K562 (cell line): ENCODE results near the gene HMX1. TPM values are rescaled to one million over a fixed set of nuclear protein-coding genes. Genes with fewer than 3 reads are reported as not detected.

Experiments used
- ATAC-seq: fragments of 200-7000 bp; cut with Tn5 transposase; 3 replicates; pipeline ENCODE4 v1.9.1; 2020; ENCODE audit warnings: moderate library complexity
- BruUV-seq: library from RNA; stranded (reverse); fragments of 400-500 nt; replicated peaks from 2 replicates; lab custom pipeline; 2021; lab: Mats Ljungman, UMichigan
- CTCF ChIA-PET: fragments of 300-600 bp; formaldehyde crosslinking; extraction: SDS; loops from one replicate; lab custom pipeline; 2021; ENCODE audit warnings: low intra/inter-chr PET ratio; lab: Yijun Ruan, JAX
- POLR2A ChIA-PET: fragments of 300-600, 350-650 bp; sonication (Branson Sonifier 250); formaldehyde crosslinking; extraction: SDS; loops from one replicate; lab custom pipeline; 2021; ENCODE audit warnings: antibody characterized with exemption, inconsistent platforms; lab: Yijun Ruan, JAX
- DNase-seq, 4 experiments: peaks; one replicate each; pipeline versions ENCODE4 v3.0.0 to v3.0.0-alpha.2; 2011 to 2018; ENCODE audit warnings: low spot score in 3 of 4, mixed read lengths in 3 of 4; ENCODE audit errors: extremely low read depth in 1 of 4
- FAIRE-seq: peaks from 2 replicates; lab custom pipeline; 2011; peaks lifted over from hg19 to GRCh38; lab: Jason Lieb, UNC
- H2AFZ ChIP-seq: 2 replicates; pipeline ENCODE4 v1.6.0; 2011; ENCODE audit warnings: low read depth, low read length, control low read depth, inconsistent platforms
- H3K27ac ChIP-seq: fragments of 200-600 bp; 3 replicates; pipeline ENCODE4 v1.8.0; 2011; ENCODE audit warnings: low read depth, mild to moderate bottlenecking, control low read depth, inconsistent platforms, low read length, moderate library complexity, mixed read lengths; ENCODE audit errors: extremely low read depth
- H3K27me3 ChIP-seq, 2 experiments: fragments of 300-600 bp in 1 of 2; 2 replicates in 1 of 2; 3 replicates in 1 of 2; pipeline versions ENCODE4 v1.6.0 to v1.8.0; 2011; ENCODE audit warnings: inconsistent platforms in 2 of 2, low read length in 2 of 2, mild to moderate bottlenecking in 1 of 2, mixed read lengths in 1 of 2, moderate library complexity in 1 of 2; ENCODE audit not compliant: control insufficient read depth in 2 of 2, insufficient read depth in 2 of 2
- H3K36me3 ChIP-seq: fragments of 300-600 bp; 3 replicates; pipeline ENCODE4 v1.8.0; 2011; ENCODE audit warnings: mild to moderate bottlenecking, low read length, inconsistent platforms; ENCODE audit not compliant: control insufficient read depth, insufficient read depth
- H3K4me1 ChIP-seq, 2 experiments: fragments of 200-600 bp in 1 of 2; replicated peaks in 1 of 2; 2 replicates in 1 of 2; 3 replicates in 1 of 2; pipeline versions ENCODE4 v1.5.1 to v1.8.0; 2011; ENCODE audit warnings: inconsistent platforms in 2 of 2, low read length in 2 of 2, mild to moderate bottlenecking in 1 of 2, mixed read lengths in 1 of 2, moderate library complexity in 1 of 2; ENCODE audit not compliant: control insufficient read depth in 2 of 2, insufficient read depth in 2 of 2
- H3K4me2 ChIP-seq: 2 replicates; pipeline ENCODE4 v1.6.1; 2011; ENCODE audit warnings: low read length, control low read depth, inconsistent platforms, mixed read lengths; ENCODE audit not compliant: insufficient read depth
- H3K4me3 ChIP-seq: fragments of 200-600 bp; sonication (generic), shearing (Covaris generic); 2 replicates; pipeline ENCODE4 v1.5.1; 2016; ENCODE audit warnings: control low read depth, inconsistent platforms
- H3K79me2 ChIP-seq: fragments of 200-600 bp; 3 replicates; pipeline ENCODE4 v1.8.0; 2011; ENCODE audit warnings: low read length, inconsistent platforms; ENCODE audit not compliant: control insufficient read depth, insufficient read depth
- H3K9ac ChIP-seq, 2 experiments: 2 replicates each; pipeline versions ENCODE4 v1.6.0 to v1.6.1; 2011; ENCODE audit warnings: low read depth in 2 of 2, low read length in 2 of 2, control low read depth in 1 of 2, inconsistent platforms in 1 of 2, mild to moderate bottlenecking in 1 of 2, mixed read lengths in 1 of 2; ENCODE audit not compliant: insufficient read depth in 1 of 2
- H3K9me1 ChIP-seq: one replicate; pipeline ENCODE4 v1.6.0; 2011; ENCODE audit warnings: inconsistent platforms, mild to moderate bottlenecking, low read length, moderate library complexity; ENCODE audit not compliant: control insufficient read depth, insufficient read depth
- H3K9me3 ChIP-seq: replicated peaks from 2 replicates; pipeline ENCODE4 v1.5.1; 2011; ENCODE audit warnings: low read depth, low read length, inconsistent platforms; ENCODE audit not compliant: control insufficient read depth, insufficient read depth
- H4K20me1 ChIP-seq: replicated peaks from 2 replicates; pipeline ENCODE4 v1.6.1; 2011; ENCODE audit warnings: low read length, inconsistent platforms, mixed read lengths; ENCODE audit not compliant: control insufficient read depth, insufficient read depth
- CHD4 ChIP-seq: fragments of 200-600 bp; sonication (generic); IDR thresholded peaks from 3 replicates; pipeline ENCODE4 v1.6.1; 2012; ENCODE audit warnings: low read depth, mild to moderate bottlenecking, mixed read lengths, low read length, inconsistent platforms; ENCODE audit not compliant: insufficient read depth, insufficient replicate concordance, poor library complexity, severe bottlenecking
- MIER1 ChIP-seq: fragments of 450-650 bp; IDR thresholded peaks from 2 replicates; pipeline ENCODE4 v1.6.1; 2016; ENCODE audit warnings: antibody characterized with exemption, mild to moderate bottlenecking, low read depth
- NR2C2 ChIP-seq, 2 experiments: fragments of 200-800 bp in 1 of 2; sonication (Bioruptor generic) in 1 of 2; sonication (generic) in 1 of 2; formaldehyde crosslinking in 1 of 2; IDR thresholded peaks; 2 replicates each; pipeline versions ENCODE4 v1.6.1 to v1.8.0; 2016 to 2022; ENCODE audit warnings: mild to moderate bottlenecking in 1 of 2, missing compliant biosample characterization in 1 of 2, missing genetic modification characterization in 1 of 2, missing genetic modification reagents in 1 of 2
- RFX5 ChIP-seq: IDR thresholded peaks from 2 replicates; pipeline ENCODE4 v1.6.1; 2011; ENCODE audit warnings: low read depth, mild to moderate bottlenecking, improper control_type of control experiment, low read length
- SOX6 ChIP-seq: fragments of 450-650 bp; IDR thresholded peaks from 2 replicates; pipeline ENCODE4 v1.6.1; 2014; ENCODE audit warnings: mild to moderate bottlenecking
- SPI1 ChIP-seq: IDR thresholded peaks from 2 replicates; pipeline ENCODE4 v1.6.1; 2011; ENCODE audit warnings: low read depth, low read length, control low read depth, borderline replicate concordance
- TBP ChIP-seq: optimal IDR thresholded peaks from 2 replicates; pipeline ENCODE3; 2011; ENCODE audit warnings: low read depth, low read length, improper control_type of control experiment
- ZNF644 ChIP-seq: fragments of 200-800 bp; sonication (Bioruptor generic); IDR thresholded peaks from 2 replicates; pipeline ENCODE4 v1.6.1; 2016; ENCODE audit warnings: low read depth, missing genetic modification characterization, missing compliant biosample characterization
- WGBS: fragments of 100-300 bp; shearing (Covaris generic); methylation state at CpG from one replicate; pipeline ENCODE4 v1.1.6; 2016; ENCODE audit warnings: low coverage, mixed read lengths; ENCODE audit not compliant: insufficient coverage; ENCODE audit errors: missing lambda C conversion rate; 5-methylcytosine and 5-hydroxymethylcytosine counted together
- in situ Hi-C: fragments of 300-500 bp; cut with MboI; formaldehyde crosslinking; loops from 4 replicates; pipeline ENCODE4 v1.15.0; 2018; ENCODE audit warnings: inconsistent platforms, mixed read lengths
- intact Hi-C: fragments of 100-400 bp; cut with micrococcal nuclease; formaldehyde crosslinking; loops from 2 replicates; pipeline ENCODE4 v1.14.2; 2022
- polyA plus RNA-seq, 8 experiments: library from polyadenylated mRNA; depleted of rRNA in 4 of 8; stranded (reverse) in 5 of 8; unstranded in 3 of 8; fragments of >200 nt; fragmentation: Nextera tagmentation in 2 of 8; fragmentation: Illumina TruSeq in 1 of 8; extraction: Ambion mirVana in 2 of 8; extraction: Trizol in 1 of 8; gene quantifications; 2 replicates each; pipeline versions ENCODE4 v1.2.1 to v1.2.3, GENCODE V29; 2011 to 2014; ENCODE audit warnings: inconsistent platforms in 1 of 8, missing spikeins in 1 of 8
- total RNA-seq, 7 experiments: library from RNA; depleted of rRNA in 6 of 7; stranded (reverse); fragments of >200 nt in 6 of 7; fragmentation: Illumina TruSeq in 2 of 7; extraction: Trizol in 2 of 7; gene quantifications; 2 replicates each; pipeline versions ENCODE4 v1.2.1 to v1.2.3, GENCODE V29; 2011 to 2021; ENCODE audit warnings: low replicate concordance in 1 of 7
- TF ChIP-seq, protein P1 (sequence below): fragments of 450-650 bp; formaldehyde crosslinking; IDR thresholded peaks from 2 replicates; pipeline ENCODE4 v1.4.0; 2020; ENCODE audit warnings: mild to moderate bottlenecking, moderate library complexity
- TF ChIP-seq, protein P2 (sequence below): IDR thresholded peaks from 2 replicates; pipeline ENCODE4 v1.6.1; 2011; ENCODE audit warnings: borderline replicate concordance, low read depth, mild to moderate bottlenecking, moderate library complexity, low read length; ENCODE audit not compliant: insufficient read depth, poor library complexity, severe bottlenecking

Gene HMX1
- total and polyA plus RNA-seq, 9 of the 15 experiments (the other 6 are each of a cell fraction or from before 2014, with no cell fraction given), result not detected

- no peaks in the 10 kb centered on the region; the same call in 1 of the 2 replicates for H4K20me1 ChIP-seq
- peaks cover 20 to 72% of the 10 kb centered on the region in 2 experiments; a peak in 4 of 5 replicates for H3K27me3 ChIP-seq
- intact Hi-C loops (no loop called here), in situ Hi-C loops (no loop called here)
- TF ChIP-seq MIER1, result no peak
- no peak for TF ChIP-seq TBP
- TF ChIP-seq NR2C2 (CRISPR knock-in tag; IDR thresholded peaks at IDR 0.05), result no peak
- TF ChIP-seq NR2C2 (tag; IDR thresholded peaks at IDR 0.05), result no peak
- no peak for TF ChIP-seq SOX6
- TF ChIP-seq, protein P1, sequence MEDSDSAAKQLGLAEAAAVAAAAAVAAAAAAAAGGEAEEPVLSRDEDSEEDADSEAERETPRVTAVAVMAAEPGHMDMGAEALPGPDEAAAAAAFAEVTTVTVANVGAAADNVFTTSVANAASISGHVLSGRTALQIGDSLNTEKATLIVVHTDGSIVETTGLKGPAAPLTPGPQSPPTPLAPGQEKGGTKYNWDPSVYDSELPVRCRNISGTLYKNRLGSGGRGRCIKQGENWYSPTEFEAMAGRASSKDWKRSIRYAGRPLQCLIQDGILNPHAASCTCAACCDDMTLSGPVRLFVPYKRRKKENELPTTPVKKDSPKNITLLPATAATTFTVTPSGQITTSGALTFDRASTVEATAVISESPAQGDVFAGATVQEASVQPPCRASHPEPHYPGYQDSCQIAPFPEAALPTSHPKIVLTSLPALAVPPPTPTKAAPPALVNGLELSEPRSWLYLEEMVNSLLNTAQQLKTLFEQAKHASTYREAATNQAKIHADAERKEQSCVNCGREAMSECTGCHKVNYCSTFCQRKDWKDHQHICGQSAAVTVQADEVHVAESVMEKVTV (CRISPR knock-in tag), result no peak
- TF ChIP-seq SPI1, result no peak
- TF ChIP-seq CHD4, result no peak
- TF ChIP-seq RFX5, result no peak
- TF ChIP-seq ZNF644, result no peak
- TF ChIP-seq, protein P2, sequence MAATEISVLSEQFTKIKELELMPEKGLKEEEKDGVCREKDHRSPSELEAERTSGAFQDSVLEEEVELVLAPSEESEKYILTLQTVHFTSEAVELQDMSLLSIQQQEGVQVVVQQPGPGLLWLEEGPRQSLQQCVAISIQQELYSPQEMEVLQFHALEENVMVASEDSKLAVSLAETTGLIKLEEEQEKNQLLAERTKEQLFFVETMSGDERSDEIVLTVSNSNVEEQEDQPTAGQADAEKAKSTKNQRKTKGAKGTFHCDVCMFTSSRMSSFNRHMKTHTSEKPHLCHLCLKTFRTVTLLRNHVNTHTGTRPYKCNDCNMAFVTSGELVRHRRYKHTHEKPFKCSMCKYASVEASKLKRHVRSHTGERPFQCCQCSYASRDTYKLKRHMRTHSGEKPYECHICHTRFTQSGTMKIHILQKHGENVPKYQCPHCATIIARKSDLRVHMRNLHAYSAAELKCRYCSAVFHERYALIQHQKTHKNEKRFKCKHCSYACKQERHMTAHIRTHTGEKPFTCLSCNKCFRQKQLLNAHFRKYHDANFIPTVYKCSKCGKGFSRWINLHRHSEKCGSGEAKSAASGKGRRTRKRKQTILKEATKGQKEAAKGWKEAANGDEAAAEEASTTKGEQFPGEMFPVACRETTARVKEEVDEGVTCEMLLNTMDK, result no peak
- H3K36me3 ChIP-seq, result no peaks in the 10 kb centered on the region
- no peak for FAIRE-seq
- H3K27ac ChIP-seq, result no peak overlapping the region
- ChIA-PET POLR2A (no interaction called here), CTCF (no interaction called here)
- H3K9ac ChIP-seq, result no peak overlapping the region
- H2AFZ ChIP-seq, result no peak overlapping the region
- WGBS, result 0% methylated on average over 7 of the region's 8 CpGs
- H3K79me2 ChIP-seq, result no peaks in the 10 kb centered on the region
- no peaks in the 10 kb centered on the region for H3K9me1 ChIP-seq
- BruUV-seq, result no TSS peak
- no peaks in the 10 kb centered on the region for H3K4me1 ChIP-seq
- no peak overlapping the region for H3K4me3 ChIP-seq
- H3K9me3 ChIP-seq, result no peaks in the 10 kb centered on the region
- ATAC-seq, result no peak
- H3K4me2 ChIP-seq, result no peak overlapping the region
- no peak for DNase-seq
Measured at GRCh38 chr4:8906668-8906970, 35.0 kb upstream of the HMX1 start.
